Lung (tissue), 12 donors: ENCODE results near the gene GRID1. TPM values are rescaled to one million over a fixed set of nuclear protein-coding genes. Genes with fewer than 3 reads are reported as not detected.

ENCODE experiments used
- ATAC-seq: fragments of 200-7000 bp; cut with Tn5 transposase; one replicate; pipeline ENCODE4 v1.9.1; 2020; ENCODE audit warnings: moderate number of reproducible peaks; ENCODE audit not compliant: insufficient read depth, low FRiP score
- DNase-seq, 3 donors: peaks; one replicate each; pipeline ENCODE4 v3.0.0-alpha.2; 2013 to 2017
- H3K27ac ChIP-seq, 2 donors: one replicate each; pipeline ENCODE4 v1.5.1; 2013; ENCODE audit warnings: mild to moderate bottlenecking in 2 of 2, moderate library complexity in 2 of 2, control low read depth in 1 of 2, inconsistent platforms in 1 of 2, low read depth in 1 of 2, low read length in 1 of 2
- H3K27me3 ChIP-seq, 3 donors: one replicate each; pipeline ENCODE4 v1.5.1; 2013; ENCODE audit warnings: low read length in 2 of 3; ENCODE audit not compliant: control insufficient read depth in 3 of 3, insufficient read depth in 3 of 3
- H3K36me3 ChIP-seq, 4 donors: one replicate each; pipeline ENCODE4 v1.5.1; 2013; ENCODE audit warnings: low read length in 4 of 4, mild to moderate bottlenecking in 1 of 4, moderate library complexity in 1 of 4; ENCODE audit not compliant: control insufficient read depth in 4 of 4, insufficient read depth in 4 of 4
- H3K4me1 ChIP-seq, 5 donors: one replicate each; pipeline ENCODE4 v1.5.1; 2013; ENCODE audit warnings: low read length in 5 of 5, mild to moderate bottlenecking in 2 of 5, moderate library complexity in 1 of 5; ENCODE audit not compliant: control insufficient read depth in 5 of 5, insufficient read depth in 5 of 5
- H3K4me3 ChIP-seq: one replicate; pipeline ENCODE4 v1.5.1; 2013; ENCODE audit warnings: mild to moderate bottlenecking, control low read depth, moderate library complexity
- H3K9ac ChIP-seq, 2 donors: one replicate each; pipeline ENCODE4 v1.5.1; 2013; ENCODE audit warnings: low read length in 2 of 2, control low read depth in 1 of 2; ENCODE audit not compliant: insufficient read depth in 1 of 2
- H3K9me3 ChIP-seq, 4 donors: one replicate each; pipeline ENCODE4 v1.5.1; 2013; ENCODE audit warnings: low read length in 3 of 4, mild to moderate bottlenecking in 1 of 4, moderate library complexity in 1 of 4; ENCODE audit not compliant: control insufficient read depth in 4 of 4, insufficient read depth in 3 of 4
- whole genome bisulfite sequencing, 2 donors: extraction: QIAGEN DNeasy Blood & Tissue Kit; methylation state at CpG; one replicate each; pipeline ENCODE4 v1.1.7; 2013; 5-methylcytosine and 5-hydroxymethylcytosine counted together
- polyA plus RNA-seq, 2 donors: library from polyadenylated mRNA; stranded (reverse); fragments of 200-250 nt; gene quantifications; one replicate each; pipeline ENCODE4 v1.2.1, GENCODE V29; 2013
- total RNA-seq, 2 donors: library from RNA; depleted of rRNA in 1 of 2; stranded (reverse); fragments of >200 nt in 1 of 2; gene quantifications; one replicate each; pipeline ENCODE4 v1.2.1, GENCODE V29; 2014 to 2021
- TF ChIP-seq, protein P1 (sequence below): IDR thresholded peaks from 2 replicates; pipeline ENCODE4 v1.5.1; 2012; ENCODE audit warnings: mild to moderate bottlenecking; ENCODE audit errors: control extremely low read depth, extremely low read depth
- donor health status: control.
- donor health status: control.
- donor health status: Bipolar disorder and iron deficiency.
- donor health status: healthy.
- donor health status: DM: yes; HTN: yes; CAD: no.

GRID1 gene
- total and polyA plus RNA-seq, 4 donors = 1.1 to 3.6 (median 2.2) TPM

DNA sequence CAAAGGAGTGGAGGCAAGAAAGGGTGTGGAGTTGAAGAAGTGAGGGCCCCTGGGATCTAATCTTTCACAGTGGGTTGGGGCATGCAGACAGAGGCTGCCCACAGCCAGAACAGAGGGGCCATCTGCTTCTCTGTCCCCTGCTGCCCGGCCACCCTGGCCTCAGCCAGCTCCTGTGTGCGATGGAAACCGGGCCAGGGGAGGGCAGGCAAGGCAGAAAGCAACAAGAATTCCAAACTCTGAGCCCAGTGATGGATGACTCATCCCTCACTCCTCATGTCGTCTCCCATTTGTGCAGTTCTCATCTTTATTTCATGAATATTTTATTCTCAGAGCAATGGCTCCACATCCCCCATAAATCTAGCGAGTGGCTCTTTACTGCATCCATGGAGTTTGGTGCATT lies 757.1 kb downstream of the GRID1 start:
- ATAC-seq (no peak), DNase-seq (no peak)
- WGBS, 2 donors = 77 to 87% methylated on average over 5 of the region's 5 CpGs
- TF ChIP-seq, protein P1, sequence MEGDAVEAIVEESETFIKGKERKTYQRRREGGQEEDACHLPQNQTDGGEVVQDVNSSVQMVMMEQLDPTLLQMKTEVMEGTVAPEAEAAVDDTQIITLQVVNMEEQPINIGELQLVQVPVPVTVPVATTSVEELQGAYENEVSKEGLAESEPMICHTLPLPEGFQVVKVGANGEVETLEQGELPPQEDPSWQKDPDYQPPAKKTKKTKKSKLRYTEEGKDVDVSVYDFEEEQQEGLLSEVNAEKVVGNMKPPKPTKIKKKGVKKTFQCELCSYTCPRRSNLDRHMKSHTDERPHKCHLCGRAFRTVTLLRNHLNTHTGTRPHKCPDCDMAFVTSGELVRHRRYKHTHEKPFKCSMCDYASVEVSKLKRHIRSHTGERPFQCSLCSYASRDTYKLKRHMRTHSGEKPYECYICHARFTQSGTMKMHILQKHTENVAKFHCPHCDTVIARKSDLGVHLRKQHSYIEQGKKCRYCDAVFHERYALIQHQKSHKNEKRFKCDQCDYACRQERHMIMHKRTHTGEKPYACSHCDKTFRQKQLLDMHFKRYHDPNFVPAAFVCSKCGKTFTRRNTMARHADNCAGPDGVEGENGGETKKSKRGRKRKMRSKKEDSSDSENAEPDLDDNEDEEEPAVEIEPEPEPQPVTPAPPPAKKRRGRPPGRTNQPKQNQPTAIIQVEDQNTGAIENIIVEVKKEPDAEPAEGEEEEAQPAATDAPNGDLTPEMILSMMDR = no peak
- Histone ChIP-seq H3K36me3 (no peaks in the 10 kb centered on the region), H3K4me1 (no peaks in the 10 kb centered on the region), H3K9me3 (peaks cover 0 to 3% (median 0%) of the 10 kb centered on the region in 4 donors), H3K9ac (no peak overlapping the region), H3K27ac (no peak overlapping the region), H3K27me3 (no peaks in the 10 kb centered on the region), H3K4me3 (no peak overlapping the region)

DNA sequence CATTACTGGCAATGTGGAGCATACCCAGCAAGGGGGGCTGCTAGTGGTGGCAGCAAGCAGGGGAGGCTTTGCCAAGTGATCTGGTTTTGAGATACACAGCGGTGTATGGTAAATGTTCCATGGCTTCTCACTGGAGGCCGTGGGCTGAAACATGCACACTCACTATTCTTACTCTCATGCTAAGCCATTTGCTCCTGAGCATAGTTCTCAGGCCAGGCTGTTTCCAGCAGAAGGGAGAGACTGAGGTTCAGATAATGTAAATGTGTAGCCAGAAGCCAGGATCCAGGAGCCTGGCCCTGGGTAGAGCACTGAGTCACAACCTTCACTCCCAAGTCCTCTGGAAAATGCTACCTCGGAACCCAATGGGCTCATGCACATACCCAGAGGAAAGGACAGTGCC lies 757.9 kb downstream of the GRID1 start:
- Histone ChIP-seq H3K27me3 (no peaks in the 10 kb centered on the region), H3K9me3 (peaks cover 0 to 3% (median 0%) of the 10 kb centered on the region in 4 donors), H3K27ac (no peak overlapping the region), H3K4me1 (no peaks in the 10 kb centered on the region), H3K9ac (no peak overlapping the region), H3K36me3 (no peaks in the 10 kb centered on the region), H3K4me3 (no peak overlapping the region)
- ATAC-seq = no peak
- no peak for DNase-seq
- 95 to 96% methylated on average over 3 of the region's 3 CpGs for WGBS, 2 donors
- TF ChIP-seq, protein P1 = no peak

DNA sequence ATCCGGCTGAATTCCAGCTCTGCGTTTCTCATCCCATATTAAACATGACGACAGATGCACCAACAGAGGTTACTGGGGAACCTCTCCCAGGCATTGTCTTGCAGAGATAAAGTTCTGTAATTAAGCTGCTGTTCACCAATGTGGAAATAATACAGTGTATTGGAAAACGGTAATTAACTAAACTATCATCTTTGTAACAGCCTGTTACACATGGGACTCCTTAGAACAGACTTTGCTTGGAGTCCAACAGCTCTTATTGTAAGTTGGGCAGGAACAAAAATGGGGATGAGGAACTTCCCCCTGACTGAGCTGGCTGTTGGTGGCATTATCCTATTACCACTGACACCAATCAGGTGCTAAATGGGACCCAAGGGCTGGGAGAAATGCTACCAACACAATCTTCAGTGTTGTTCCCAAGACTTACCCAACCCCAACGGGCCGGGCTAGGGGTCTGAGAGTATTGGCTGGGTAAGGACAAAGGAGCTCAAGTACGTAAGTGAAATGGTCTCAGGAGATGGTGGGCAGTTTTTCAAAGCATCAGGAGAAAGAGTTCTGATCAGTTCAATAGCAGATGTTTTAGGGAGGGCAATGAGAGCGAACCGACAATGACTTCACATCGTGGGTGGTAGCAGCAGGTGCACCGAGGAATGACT lies 759.4 kb downstream of the GRID1 start:
- H3K36me3 ChIP-seq = no peaks in the 10 kb centered on the region
- WGBS, 2 donors = 90 to 94% methylated on average over 11 of the region's 11 CpGs
- TF ChIP-seq, protein P1 = no peak
- H3K9me3 ChIP-seq = no peaks in the 10 kb centered on the region
- H3K4me1 ChIP-seq = no peaks in the 10 kb centered on the region
- H3K9ac ChIP-seq = no peak overlapping the region
- DNase-seq = no peak
- H3K27me3 ChIP-seq = no peaks in the 10 kb centered on the region
- H3K4me3 ChIP-seq = no peak overlapping the region
- no peak overlapping the region for H3K27ac ChIP-seq
- ATAC-seq = no peak

DNA sequence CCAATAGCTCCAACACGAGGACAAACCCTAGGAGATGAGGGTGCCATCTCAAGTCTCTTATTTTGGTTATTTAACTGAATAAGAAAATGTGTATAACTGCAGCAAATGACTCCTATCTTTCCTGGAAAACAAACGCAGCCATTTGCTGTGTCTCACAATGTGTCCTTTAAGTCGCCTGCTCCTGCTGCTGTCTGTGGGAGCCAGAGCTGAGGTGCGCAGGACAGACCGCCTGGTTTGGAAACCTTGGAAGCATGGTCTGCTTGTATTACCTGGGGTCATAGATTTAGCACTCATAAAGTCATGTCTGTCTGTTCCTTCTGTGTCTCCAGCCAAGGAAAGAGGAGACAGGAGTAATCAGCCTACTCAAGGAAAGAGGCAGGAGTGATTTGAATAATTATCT lies 760.2 kb downstream of the GRID1 start:
- no peak for DNase-seq

More for the DNA sequence above, 760.2 kb downstream of the GRID1 start:
- Histone ChIP-seq H3K27ac (no peak overlapping the region), H3K27me3 (no peaks in the 10 kb centered on the region), H3K4me1 (no peaks in the 10 kb centered on the region), H3K36me3 (no peaks in the 10 kb centered on the region), H3K9ac (no peak overlapping the region), H3K4me3 (no peak overlapping the region), H3K9me3 (no peaks in the 10 kb centered on the region)
- TF ChIP-seq, protein P1 = no peak
- 83 to 84% methylated on average over 5 of the region's 5 CpGs for WGBS, 2 donors
- ATAC-seq = no peak
